Measurements from ENCODE around the gene TRIM23.

Gene TRIM23

DNA sequence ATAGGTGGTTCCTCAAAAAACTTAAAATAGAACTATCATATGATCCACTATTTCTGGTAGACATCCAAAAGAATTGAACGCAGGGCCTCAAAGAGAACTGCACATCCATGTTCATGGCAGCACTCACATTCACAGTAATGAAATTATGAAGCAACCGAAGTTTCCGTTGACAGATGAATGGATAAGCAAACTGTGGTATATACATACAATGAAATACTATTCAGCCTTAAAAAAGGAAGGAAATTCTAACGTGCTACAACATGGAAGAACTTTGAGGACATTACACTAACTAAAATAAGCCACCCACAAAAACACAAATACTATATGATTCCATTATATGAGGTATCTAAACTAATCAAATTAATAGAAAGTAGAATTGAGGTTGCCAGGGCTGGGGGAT, 79.7 kb downstream of the TRIM23 start:
- Histone ChIP-seq H3K9me3 (ENCODE audit: control insufficient read depth, low read length) (no peaks in the 10 kb centered on the region), H3K36me3 (ENCODE audit: control insufficient read depth, insufficient read depth, low read length) (peaks cover 17% of the 10 kb centered on the region), H3K27ac (ENCODE audit: insufficient read depth, low read length, poor library complexity, severe bottlenecking) (no peak overlapping the region), H3K4me1 (ENCODE audit: control insufficient read depth, insufficient read depth, low read length, poor library complexity, severe bottlenecking) (no peaks in the 10 kb centered on the region), H3K4me3 (ENCODE audit: insufficient read depth, low read depth, low read length, poor library complexity, severe bottlenecking) (no peak overlapping the region), H3K27me3 (replicated peaks; ENCODE audit: control insufficient read depth, insufficient read depth, low read length, poor library complexity, severe bottlenecking) (no peaks in the 10 kb centered on the region)
- no peak for DNase-seq

DNA sequence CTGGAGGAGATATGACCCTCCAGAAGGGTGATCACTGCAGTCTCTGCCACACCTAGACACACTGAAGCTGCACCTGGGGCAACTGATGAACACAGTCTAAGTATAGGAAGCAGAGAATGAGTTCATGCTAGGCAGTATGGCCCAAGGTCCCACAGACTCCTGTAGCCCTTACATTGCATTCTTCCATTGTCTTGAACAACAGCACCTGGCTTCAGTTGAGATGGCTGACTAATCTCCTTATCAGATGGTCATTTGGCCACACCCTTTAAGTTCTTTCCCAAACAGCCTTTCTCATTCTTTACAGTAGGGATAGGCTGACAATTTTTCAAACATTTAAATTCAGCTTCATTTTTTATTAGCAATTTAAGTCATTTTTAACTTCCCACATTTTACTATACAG, 84.3 kb downstream of the TRIM23 start:
- Histone ChIP-seq H3K9me3 (ENCODE audit: control insufficient read depth, low read length) (no peaks in the 10 kb centered on the region), H3K27me3 (replicated peaks; ENCODE audit: control insufficient read depth, insufficient read depth, low read length, poor library complexity, severe bottlenecking) (no peaks in the 10 kb centered on the region), H3K4me3 (ENCODE audit: insufficient read depth, low read depth, low read length, poor library complexity, severe bottlenecking) (no peak overlapping the region), H3K4me1 (ENCODE audit: control insufficient read depth, insufficient read depth, low read length, poor library complexity, severe bottlenecking) (no peaks in the 10 kb centered on the region), H3K36me3 (ENCODE audit: control insufficient read depth, insufficient read depth, low read length) (peaks cover 11% of the 10 kb centered on the region), H3K27ac (ENCODE audit: insufficient read depth, low read length, poor library complexity, severe bottlenecking) (no peak overlapping the region)
- DNase-seq = no peak

Measured in effector memory CD4-positive, alpha-beta T cell (primary cell).